Neuronal stem cell (in vitro differentiated cells): ENCODE results near the gene YBEY.

Experiments used
- DNase-seq: peaks from one replicate; pipeline ENCODE4 v3.0.0-alpha.2; 2013; ENCODE audit warnings: low spot score
- H2AFZ ChIP-seq: one replicate; pipeline ENCODE4 v1.6.1; 2013; ENCODE audit warnings: mild to moderate bottlenecking, low read length, inconsistent platforms
- H2AK5ac ChIP-seq: 2 replicates; pipeline ENCODE4 v1.6.1; 2013; ENCODE audit warnings: low read depth, mild to moderate bottlenecking, inconsistent platforms, low read length, moderate library complexity, mixed read lengths
- H2BK120ac ChIP-seq: 2 replicates; pipeline ENCODE4 v1.6.1; 2013; ENCODE audit warnings: low read depth, mild to moderate bottlenecking, inconsistent platforms, low read length, moderate library complexity, mixed read lengths
- H2BK12ac ChIP-seq: one replicate; pipeline ENCODE4 v1.6.1; 2013; ENCODE audit warnings: low read length, inconsistent platforms
- H2BK15ac ChIP-seq: 2 replicates; pipeline ENCODE4 v1.6.1; 2013; ENCODE audit warnings: mild to moderate bottlenecking, low read length, inconsistent platforms, mixed read lengths
- H2BK5ac ChIP-seq: one replicate; pipeline ENCODE4 v1.6.1; 2013; ENCODE audit warnings: inconsistent platforms, mild to moderate bottlenecking, low read length, moderate library complexity
- H3K14ac ChIP-seq: one replicate; pipeline ENCODE4 v1.6.1; 2013; ENCODE audit warnings: low read length, inconsistent platforms
- H3K18ac ChIP-seq: 2 replicates; pipeline ENCODE4 v1.6.1; 2013; ENCODE audit warnings: low read length, inconsistent platforms
- H3K23ac ChIP-seq: 2 replicates; pipeline ENCODE4 v1.6.1; 2013; ENCODE audit warnings: low read depth, mild to moderate bottlenecking, mixed read lengths, low read length, inconsistent platforms; ENCODE audit not compliant: poor library complexity
- H3K27ac ChIP-seq: replicated peaks from 3 replicates; pipeline ENCODE4 v1.5.1; 2013; ENCODE audit warnings: low read length, inconsistent platforms
- H3K27me3 ChIP-seq, 3 experiments: 2 replicates each; pipeline ENCODE4 v1.6.1; 2013; ENCODE audit warnings: low read length in 3 of 3, mild to moderate bottlenecking in 2 of 3, inconsistent platforms in 1 of 3, low read depth in 1 of 3, mixed read lengths in 1 of 3, moderate library complexity in 1 of 3; ENCODE audit not compliant: control insufficient read depth in 3 of 3, insufficient read depth in 3 of 3
- H3K36me3 ChIP-seq, 2 donors: replicated peaks in 1 of 2; 2 replicates each; pipeline ENCODE4 v1.6.1; 2013; ENCODE audit warnings: low read length in 2 of 2; ENCODE audit not compliant: control insufficient read depth in 2 of 2, insufficient read depth in 2 of 2
- H3K4ac ChIP-seq: 2 replicates; pipeline ENCODE4 v1.6.1; 2013; ENCODE audit warnings: inconsistent platforms, mild to moderate bottlenecking, low read length, moderate library complexity
- H3K4me1 ChIP-seq, 2 donors: 1 replicate in 1 of 2; 2 replicates in 1 of 2; pipeline ENCODE4 v1.6.1; 2013; ENCODE audit warnings: low read length in 2 of 2, low read depth in 1 of 2; ENCODE audit not compliant: control insufficient read depth in 2 of 2, insufficient read depth in 1 of 2
- H3K4me2 ChIP-seq: one replicate; pipeline ENCODE4 v1.6.1; 2013; ENCODE audit warnings: mild to moderate bottlenecking, low read length, inconsistent platforms; ENCODE audit not compliant: insufficient read depth, poor library complexity, severe bottlenecking
- H3K4me3 ChIP-seq, 2 donors: 2 replicates each; pipeline ENCODE4 v1.5.1; 2013; ENCODE audit warnings: low read length in 2 of 2, mild to moderate bottlenecking in 2 of 2, inconsistent platforms in 1 of 2, moderate library complexity in 1 of 2
- H3K79me1 ChIP-seq: one replicate; pipeline ENCODE4 v1.6.1; 2013; ENCODE audit warnings: low read depth, mild to moderate bottlenecking, inconsistent platforms, low read length, moderate library complexity
- H3K9ac ChIP-seq: one replicate; pipeline ENCODE4 v1.6.1; 2013; ENCODE audit warnings: mild to moderate bottlenecking, low read depth, low read length, inconsistent platforms; ENCODE audit not compliant: poor library complexity
- H3K9me3 ChIP-seq, 2 donors: replicated peaks in 1 of 2; 2 replicates each; pipeline versions ENCODE3 to v1.6.1; 2013; ENCODE audit warnings: low read length in 2 of 2, mild to moderate bottlenecking in 2 of 2, inconsistent platforms in 1 of 2, low read depth in 1 of 2, mixed read lengths in 1 of 2, moderate library complexity in 1 of 2; ENCODE audit not compliant: control insufficient read depth in 2 of 2, insufficient read depth in 1 of 2
- H4K8ac ChIP-seq: one replicate; pipeline ENCODE4 v1.6.1; 2013; ENCODE audit warnings: low read depth, mild to moderate bottlenecking, inconsistent platforms, low read length, moderate library complexity
- H4K91ac ChIP-seq: one replicate; pipeline ENCODE4 v1.6.1; 2013; ENCODE audit warnings: low read length, low read depth, mild to moderate bottlenecking, inconsistent platforms; ENCODE audit not compliant: poor library complexity
- WGBS, 2 donors: extraction: QIAGEN DNeasy Blood & Tissue Kit; methylation state at CpG; one replicate each; pipeline ENCODE4 v1.1.7; 2013; ENCODE audit warnings: missing lambda C conversion rate in 2 of 2, mixed read lengths in 1 of 2; ENCODE audit not compliant: insufficient read length in 2 of 2, insufficient replicate concordance in 1 of 2; ENCODE audit errors: extremely low coverage in 2 of 2; 5-methylcytosine and 5-hydroxymethylcytosine counted together

The YBEY gene

GRCh38 chr21:46295996-46296752 lies 10.0 kb downstream of the YBEY start:
- H3K9ac ChIP-seq: no peak overlapping the region
- H3K4ac ChIP-seq: no peak overlapping the region
- H2BK15ac ChIP-seq: no peak overlapping the region
- H3K14ac ChIP-seq: no peak overlapping the region
- H3K79me1 ChIP-seq: peaks cover 2% of the 10 kb centered on the region
- no peak overlapping the region for H3K23ac ChIP-seq
- peaks cover 8 to 15% of the 10 kb centered on the region in 2 donors for H3K9me3 ChIP-seq
- no peak overlapping the region for H3K4me2 ChIP-seq
- no CpG with 5 or more reads among the region's 29 CpGs for WGBS, 2 donors
- H2BK120ac ChIP-seq: no peak overlapping the region
- H3K18ac ChIP-seq: peak overlapping the region; percentile 52
- H2BK5ac ChIP-seq: no peak overlapping the region
- no peak overlapping the region for H4K8ac ChIP-seq
- no peak overlapping the region for H3K4me3 ChIP-seq
- H2AK5ac ChIP-seq: peak overlapping the region; percentile 28
- no peak overlapping the region for H2AFZ ChIP-seq
- H4K91ac ChIP-seq: no peak overlapping the region
- H3K36me3 ChIP-seq: peaks cover 21 to 36% of the 10 kb centered on the region in 2 donors
- H3K27me3 ChIP-seq: no peaks in the 10 kb centered on the region
- H2BK12ac ChIP-seq: no peak overlapping the region
- no peak overlapping the region for H3K27ac ChIP-seq
- no peak for DNase-seq
- peaks cover 2 to 6% of the 10 kb centered on the region in 2 donors for H3K4me1 ChIP-seq

GRCh38 chr21:46297338-46298271 lies 11.5 kb downstream of the YBEY start:
- H4K8ac ChIP-seq: no peak overlapping the region
- H3K4me3 ChIP-seq: peak overlapping the region in 1 of 2 donors; percentile 67
- H2BK120ac ChIP-seq: peak overlapping the region; percentile 81
- no peak overlapping the region for H4K91ac ChIP-seq
- H2AFZ ChIP-seq: no peak overlapping the region
- peaks cover 2 to 6% of the 10 kb centered on the region in 2 donors for H3K4me1 ChIP-seq
- no peak overlapping the region for H3K14ac ChIP-seq
- no peak for DNase-seq
- no peaks in the 10 kb centered on the region for H3K27me3 ChIP-seq
- peak overlapping the region; percentile 41 for H2BK12ac ChIP-seq
- H2AK5ac ChIP-seq: peak overlapping the region; percentile 88
- H3K18ac ChIP-seq: peak overlapping the region; percentile 95
- peaks cover 3 to 6% of the 10 kb centered on the region in 2 donors for H3K9me3 ChIP-seq
- peaks cover 2% of the 10 kb centered on the region for H3K79me1 ChIP-seq
- WGBS, 2 donors: no CpG with 5 or more reads among the region's 84 CpGs
- peak overlapping the region; percentile 61 for H3K9ac ChIP-seq
- H3K27ac ChIP-seq: no peak overlapping the region
- no peak overlapping the region for H2BK5ac ChIP-seq
- peak overlapping the region; percentile 51 for H3K4me2 ChIP-seq
- H3K36me3 ChIP-seq: peaks cover 22 to 38% of the 10 kb centered on the region in 2 donors
- no peak overlapping the region for H3K4ac ChIP-seq
- peak overlapping the region; percentile 91 for H3K23ac ChIP-seq
- no peak overlapping the region for H2BK15ac ChIP-seq

GRCh38 chr21:46299167-46299566 lies 13.0 kb downstream of the YBEY start:
- Histone ChIP-seq H4K8ac (no peak overlapping the region), H3K4ac (no peak overlapping the region), H3K4me3 (no peak overlapping the region), H2BK15ac (no peak overlapping the region), H2AK5ac (no peak overlapping the region), H2BK120ac (no peak overlapping the region), H3K9ac (no peak overlapping the region), H3K14ac (no peak overlapping the region), H4K91ac (no peak overlapping the region), H3K23ac (peak overlapping the region; percentile 1), H3K4me1 (peaks cover 2 to 6% of the 10 kb centered on the region in 2 donors), H3K27me3 (no peaks in the 10 kb centered on the region), H3K4me2 (no peak overlapping the region), H2BK5ac (no peak overlapping the region), H3K18ac (no peak overlapping the region), H3K27ac (no peak overlapping the region), H2BK12ac (no peak overlapping the region), H3K79me1 (peaks cover 2% of the 10 kb centered on the region), H3K36me3 (peaks cover 22 to 43% of the 10 kb centered on the region in 2 donors), H2AFZ (no peak overlapping the region), H3K9me3 (peaks cover 0 to 6% of the 10 kb centered on the region in 2 donors)
- WGBS, 2 donors: no CpG with 5 or more reads among the region's 9 CpGs
- no peak for DNase-seq

- Histone ChIP-seq H3K9me3 (peaks cover 0 to 6% of the 10 kb centered on the region in 2 donors), H3K36me3 (peaks cover 31 to 65% of the 10 kb centered on the region in 2 donors), H3K79me1 (peaks cover 2% of the 10 kb centered on the region), H2BK12ac (no peak overlapping the region), H2BK120ac (no peak overlapping the region), H2AFZ (no peak overlapping the region), H3K4ac (no peak overlapping the region), H3K23ac (no peak overlapping the region), H3K18ac (no peak overlapping the region), H3K27me3 (no peaks in the 10 kb centered on the region), H3K14ac (no peak overlapping the region), H3K9ac (peak overlapping the region; percentile 44), H2AK5ac (no peak overlapping the region), H4K8ac (no peak overlapping the region), H4K91ac (no peak overlapping the region), H2BK15ac (no peak overlapping the region), H3K4me3 (no peak overlapping the region), H3K27ac (no peak overlapping the region), H3K4me2 (no peak overlapping the region), H3K4me1 (no peaks in the 10 kb centered on the region), H2BK5ac (peak overlapping the region; percentile 66)
- no CpG with 5 or more reads among the region's 14 CpGs for WGBS, 2 donors
- DNase-seq: no peak
Measured at GRCh38 chr21:46301759-46302158, 15.6 kb downstream of the YBEY start.
